CD4-positive, alpha-beta T cell treated with Interferon alpha-2 for 1 hour (primary cell): ENCODE data around the gene SERPINE3.

ENCODE experiments used
- DNase-seq, 2 donors: peaks; one replicate each; pipeline ENCODE4 v3.0.0-alpha.2; 2020 to 2022

Gene SERPINE3

DNA sequence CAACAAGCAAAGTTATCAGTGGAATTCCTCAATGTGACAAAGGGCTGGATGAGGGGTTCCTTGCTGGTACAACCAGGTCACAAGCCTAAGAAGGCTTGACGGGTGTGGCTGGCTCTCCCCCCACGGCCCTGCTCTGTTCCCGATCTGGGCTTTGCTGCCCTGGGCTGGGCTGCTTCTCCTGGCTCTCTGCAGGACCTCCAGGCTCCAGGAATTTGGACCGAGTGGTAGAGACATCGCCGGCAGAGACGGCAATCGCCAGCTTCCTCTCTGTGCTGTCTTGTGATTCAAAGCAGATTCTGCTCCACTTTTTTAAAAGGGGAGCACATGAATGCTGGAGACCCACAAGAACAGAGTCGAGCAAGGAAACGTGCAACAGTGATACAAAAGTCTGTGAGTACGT, at the start of gene SERPINE3:
Gene SERPINE3 (plus strand): TSS at position 338 of the 400 bp plus-strand sequence. CDS start 1,401 bp downstream, outside the sequence.
- DNase-seq: no peak

DNA sequence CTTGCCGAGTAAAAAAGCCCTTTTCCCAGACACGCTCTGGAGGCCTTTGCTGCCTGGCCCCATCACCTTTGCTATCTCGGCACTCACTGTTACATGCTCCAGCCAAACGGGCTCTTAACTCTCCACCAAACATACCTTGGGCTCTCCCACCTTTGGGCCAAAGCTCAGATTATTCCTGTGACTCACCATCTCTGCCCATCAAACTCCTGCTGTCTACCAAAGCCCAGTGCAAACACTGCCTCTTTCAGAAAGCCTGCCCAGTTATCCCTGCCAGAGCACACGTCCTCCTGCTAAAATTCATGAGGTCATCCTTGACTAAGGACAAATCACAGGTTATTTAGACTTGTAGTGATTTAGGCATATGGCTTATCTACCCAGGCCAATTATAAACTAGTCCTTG, 48.1 kb upstream of the SERPINE3 start:
- DNase-seq: no peak

DNA sequence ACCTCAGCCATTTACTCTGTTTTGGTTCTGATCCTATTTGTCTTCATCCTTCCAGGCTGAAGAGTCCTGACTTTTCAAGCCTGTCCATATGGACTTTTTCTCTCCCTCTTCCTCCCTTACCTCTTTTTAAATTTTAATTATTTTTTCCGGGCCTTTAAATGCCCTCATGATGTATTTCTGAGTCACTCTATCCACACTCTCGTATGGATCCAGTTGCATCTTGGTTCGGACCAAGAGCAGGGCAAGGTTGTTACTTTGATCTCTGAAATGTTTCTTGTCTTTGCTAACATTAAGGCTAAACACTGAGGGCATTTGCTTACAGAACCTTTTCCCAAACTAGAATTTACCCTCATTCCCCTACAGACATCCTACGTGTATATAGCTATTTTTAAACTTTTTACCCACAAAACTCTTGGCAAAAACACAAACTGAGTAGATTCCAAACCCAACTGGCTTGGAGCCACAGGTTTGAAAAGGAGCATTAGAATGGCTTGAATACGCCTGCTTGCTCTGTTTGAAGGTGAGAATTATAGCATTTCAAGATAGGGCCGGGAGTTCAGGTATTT, 47.4 kb upstream of the SERPINE3 start:
- no peak for DNase-seq

- DNase-seq: no peak
Observed at GRCh38 chr13:51297556-51297955, 41.9 kb upstream of the SERPINE3 start.

DNA sequence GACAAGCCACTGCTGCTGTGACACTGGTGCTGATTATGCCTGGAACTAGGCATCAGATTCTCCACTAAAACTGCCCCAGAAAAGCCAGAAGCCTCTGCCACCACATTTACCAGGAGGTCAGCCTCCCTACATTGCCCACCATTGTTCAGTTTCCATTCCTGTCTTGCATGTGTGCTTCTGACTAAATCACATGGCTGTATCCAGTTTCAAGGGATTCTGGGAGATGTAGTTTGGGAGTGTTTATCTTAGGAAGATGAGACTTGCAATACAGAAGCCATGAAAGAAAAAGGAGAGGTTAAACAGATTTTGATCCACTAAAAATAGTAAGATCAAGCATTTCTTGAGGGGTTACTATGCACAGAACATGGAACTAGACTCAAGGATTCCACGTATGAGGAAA, 40.7 kb upstream of the SERPINE3 start:
- no peak for DNase-seq

- DNase-seq: no peak
Observed at GRCh38 chr13:51303063-51303552, 36.4 kb upstream of the SERPINE3 start.

DNA sequence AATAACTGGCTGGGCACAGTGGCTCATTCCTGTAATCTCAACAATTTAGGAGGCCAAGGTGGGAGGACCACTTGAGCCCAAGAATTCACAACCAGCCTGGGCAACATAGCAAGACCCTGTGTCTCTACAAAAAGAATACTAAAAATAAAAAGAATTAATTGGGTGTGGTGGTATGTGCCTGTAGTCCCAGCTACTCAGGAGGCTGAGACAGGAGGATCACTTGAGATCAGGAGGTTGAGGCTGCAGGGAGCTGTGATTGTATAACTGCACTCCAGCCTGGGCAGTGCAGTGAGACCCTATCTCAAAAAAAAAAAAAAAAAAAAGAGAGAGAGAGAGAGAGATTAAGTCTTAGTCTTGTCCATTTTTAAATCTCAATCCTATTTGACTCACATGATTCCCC, 35.6 kb upstream of the SERPINE3 start:
- DNase-seq: no peak

GRCh38 chr13:51305271-51305967, 34.1 kb upstream of the SERPINE3 start:
- DNase-seq: no peak

GRCh38 chr13:51308781-51309180, 30.7 kb upstream of the SERPINE3 start:
- DNase-seq: no peak

GRCh38 chr13:51311231-51311630, 28.3 kb upstream of the SERPINE3 start:
- no peak for DNase-seq

- no peak for DNase-seq
Observed at GRCh38 chr13:51311957-51312520, 27.5 kb upstream of the SERPINE3 start.

GRCh38 chr13:51313619-51314018, 25.9 kb upstream of the SERPINE3 start:
- no peak for DNase-seq

GRCh38 chr13:51317262-51317661, 22.2 kb upstream of the SERPINE3 start:
- no peak for DNase-seq

GRCh38 chr13:51318015-51318414, 21.5 kb upstream of the SERPINE3 start:
- DNase-seq: no peak

DNA sequence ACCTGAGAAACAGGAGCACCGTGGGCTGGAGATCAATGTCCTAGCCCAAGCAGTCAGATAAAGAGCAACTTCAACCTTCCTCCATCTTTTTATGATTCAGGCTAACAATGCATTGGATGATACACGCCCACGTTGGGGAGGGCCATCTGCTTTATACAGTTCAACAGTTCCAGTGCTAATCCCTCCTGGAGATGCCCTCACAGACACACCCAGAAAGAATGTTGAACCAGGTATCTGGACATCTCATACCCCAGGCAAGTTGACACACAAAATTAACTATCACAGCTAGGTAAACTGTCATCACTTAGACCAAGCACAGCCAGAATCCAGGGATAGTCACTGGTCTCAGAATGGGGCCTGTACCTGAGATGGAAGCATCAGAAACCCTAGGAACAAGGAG, 20.6 kb upstream of the SERPINE3 start:
- no peak for DNase-seq

DNA sequence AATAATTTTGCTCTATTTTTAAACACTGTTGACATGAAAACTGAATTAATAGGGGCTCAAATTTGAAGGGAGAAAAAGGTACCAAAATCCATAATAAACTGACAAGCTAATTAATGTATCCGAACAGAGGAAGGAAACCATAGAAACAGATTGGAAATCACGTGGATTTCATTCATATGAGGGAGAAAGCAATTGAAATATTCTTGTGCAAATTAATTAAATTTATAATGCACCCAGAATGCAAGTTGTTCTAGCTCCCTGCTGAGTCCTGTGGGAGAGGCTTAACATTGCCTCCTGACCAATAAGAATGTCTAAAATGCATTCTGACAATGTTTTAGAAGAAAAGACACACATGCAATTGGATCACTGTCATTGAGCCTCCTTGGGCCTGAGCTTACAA, 17.7 kb upstream of the SERPINE3 start:
- DNase-seq: no peak

DNA sequence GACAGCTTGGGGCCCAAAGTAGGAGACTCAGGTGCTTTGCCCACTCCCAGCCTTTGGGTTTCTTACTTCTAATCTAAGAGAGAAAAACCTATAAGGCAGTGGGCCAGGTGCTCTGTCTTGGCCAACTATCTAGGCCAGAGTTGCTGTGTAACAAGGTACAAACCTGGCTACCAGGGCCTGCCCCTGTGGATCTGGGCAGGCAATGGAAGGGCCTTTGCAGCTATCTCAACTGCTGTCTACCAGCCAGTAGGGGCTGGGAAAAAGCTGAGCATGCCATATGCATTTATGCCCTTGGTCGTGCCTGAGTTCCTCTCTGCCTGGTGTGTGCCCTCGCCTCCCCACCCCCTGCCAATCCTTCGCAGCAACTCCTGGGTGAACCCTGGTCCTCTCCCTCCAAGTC, 16.7 kb upstream of the SERPINE3 start:
- DNase-seq: no peak

GRCh38 chr13:51323824-51324511, 15.5 kb upstream of the SERPINE3 start:
- no peak for DNase-seq

- no peak for DNase-seq
Observed at GRCh38 chr13:51324714-51325420, 14.6 kb upstream of the SERPINE3 start.

DNA sequence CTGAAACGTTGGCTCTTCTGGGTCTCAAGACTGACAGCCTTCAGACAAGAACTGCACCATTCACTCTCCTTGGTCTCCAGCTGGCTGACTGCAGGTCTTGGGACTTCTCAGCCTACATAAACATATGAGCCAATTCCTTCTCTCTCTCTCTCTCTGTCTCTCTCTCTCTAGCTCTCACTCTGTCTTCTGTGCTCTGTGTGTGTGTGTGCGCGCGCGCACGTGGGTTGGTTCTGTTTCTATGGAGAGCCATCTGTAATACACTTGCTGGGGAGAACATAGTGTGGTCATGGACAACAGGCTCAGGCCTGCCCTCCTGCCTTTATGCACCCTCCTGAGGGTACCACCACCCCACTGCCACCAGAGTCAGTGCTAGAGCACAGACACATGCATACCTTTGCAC, 13.7 kb upstream of the SERPINE3 start:
- no peak for DNase-seq

DNA sequence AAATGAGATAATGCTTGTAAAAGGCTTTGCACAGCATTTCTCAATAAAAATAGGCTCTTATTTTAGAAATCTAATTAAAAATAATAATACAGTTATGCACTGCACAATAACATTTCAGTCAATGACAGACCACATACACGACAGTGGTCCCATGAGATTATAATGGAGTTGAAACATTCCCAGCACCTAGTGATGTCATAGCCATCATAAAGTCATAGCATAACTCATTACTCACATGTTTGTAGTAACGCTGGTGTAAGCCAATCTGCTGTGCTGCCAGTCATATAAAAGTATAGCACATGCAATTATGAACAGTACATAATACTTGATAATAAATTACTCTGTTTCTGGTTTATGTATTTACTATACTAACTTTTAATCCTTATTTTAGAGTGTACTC, 12.7 kb upstream of the SERPINE3 start:
- DNase-seq: no peak

GRCh38 chr13:51327961-51328360, 11.5 kb upstream of the SERPINE3 start:
- DNase-seq: no peak

- DNase-seq: no peak
Observed at GRCh38 chr13:51328488-51328887, 11.0 kb upstream of the SERPINE3 start.
